T1000 (cell line): ENCODE data around the gene ADPRHL1.
"Not testable (repeated sequence)": the region's sequence is repeated elsewhere in the genome, so short reads cannot be mapped to it uniquely, and the experiment has no call there.

Experiments used
- DNase-seq: peaks from one replicate; lab custom pipeline; 2025; ENCODE audit warnings: mixed read lengths; lab: John Stamatoyannopoulos, UW

ADPRHL1 gene

GRCh38 chr13:113402471-113403254, 50.6 kb downstream of the ADPRHL1 start:
- DNase-seq, result no peak

- no peak for DNase-seq
Observed at GRCh38 chr13:113401452-113402415, 51.6 kb downstream of the ADPRHL1 start.

GRCh38 chr13:113400621-113401451, 52.5 kb downstream of the ADPRHL1 start:
- no peak for DNase-seq

GRCh38 chr13:113399755-113400149, 53.5 kb downstream of the ADPRHL1 start:
- DNase-seq, result no peak

GRCh38 chr13:113398963-113399754, 54.1 kb downstream of the ADPRHL1 start:
- DNase-seq, result no peak

- no peak for DNase-seq
Observed at GRCh38 chr13:113397608-113398425, 55.5 kb downstream of the ADPRHL1 start.

- no peak for DNase-seq
Observed at GRCh38 chr13:113394339-113394640, 59.0 kb downstream of the ADPRHL1 start.

- DNase-seq, result peak; percentile 93
Observed at GRCh38 chr13:113393563-113394338, 59.5 kb downstream of the ADPRHL1 start.

- DNase-seq, result no peak
Observed at GRCh38 chr13:113393226-113393562, 60.1 kb downstream of the ADPRHL1 start.

GRCh38 chr13:113390874-113391497, 62.3 kb downstream of the ADPRHL1 start:
- DNase-seq, result no peak

- not testable (repeated sequence) for DNase-seq
Observed at GRCh38 chr13:113389586-113389985, 63.7 kb downstream of the ADPRHL1 start.

GRCh38 chr13:113387396-113387795, 65.9 kb downstream of the ADPRHL1 start:
- no peak for DNase-seq

- DNase-seq, result no peak
Observed at GRCh38 chr13:113383089-113383488, 70.2 kb downstream of the ADPRHL1 start.

- not testable (repeated sequence) for DNase-seq
Observed at GRCh38 chr13:113382542-113382941, 70.7 kb downstream of the ADPRHL1 start.

- no peak for DNase-seq
Observed at GRCh38 chr13:113378825-113379224, 74.5 kb downstream of the ADPRHL1 start.

GRCh38 chr13:113374511-113375175, 78.6 kb downstream of the ADPRHL1 start:
- no peak for DNase-seq

- DNase-seq, result no peak
Observed at GRCh38 chr13:113373811-113374485, 79.3 kb downstream of the ADPRHL1 start.

GRCh38 chr13:113371701-113372100, 81.6 kb downstream of the ADPRHL1 start:
- DNase-seq, result not testable (repeated sequence)
